GM21528 (cell line): ENCODE measurements around the gene GATC.

Experiments used
- ATAC-seq: cut with Tn5 transposase; IDR thresholded peaks from one replicate; pipeline ENCODE4 v1.9.1; 2021; ENCODE audit warnings: mild to moderate bottlenecking, moderate library complexity; ENCODE audit not compliant: unreplicated experiment, low FRiP score

The GATC gene

GRCh38 chr12:120445911-120446843 lies at the start of gene GATC, which contains the start of gene TRIAP1:
Gene GATC, plus strand, starts transcription at chr12:120446444. Its CDS starts 37 bp downstream, at chr12:120446481.
Gene TRIAP1, minus strand, starts transcription at chr12:120446384. Its CDS starts 12 bp downstream, at chr12:120446372.
- peak; percentile 88 for ATAC-seq

GRCh38 chr12:120397824-120398540 lies 48.3 kb upstream of the GATC start:
- no peak for ATAC-seq

- ATAC-seq: no peak
Observed at GRCh38 chr12:120399531-120399930, 46.7 kb upstream of the GATC start.

DNA sequence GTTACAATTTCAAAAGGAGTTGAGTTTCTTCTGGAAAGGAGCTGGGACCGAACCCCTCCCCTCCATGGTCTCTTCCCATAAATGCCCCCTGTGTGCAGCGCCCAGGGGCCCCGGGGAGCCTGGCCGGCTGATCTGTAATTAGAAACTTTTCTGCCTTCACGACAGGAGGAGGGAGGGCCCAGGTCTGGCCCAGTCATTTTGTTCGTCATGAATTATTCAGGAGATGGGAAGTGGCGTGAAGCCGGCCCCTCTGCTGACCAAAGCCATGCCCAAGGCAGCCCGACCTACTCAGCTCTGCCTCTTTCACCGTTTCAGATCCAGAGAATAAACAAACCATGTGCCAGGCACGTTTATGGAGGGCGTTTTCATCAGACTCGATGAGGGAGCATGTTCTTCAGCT lies 44.0 kb upstream of the GATC start:
- no peak for ATAC-seq

GRCh38 chr12:120403869-120404268 lies 42.4 kb upstream of the GATC start:
- ATAC-seq: no peak

- ATAC-seq: no peak
Observed at GRCh38 chr12:120404271-120404670, 42.0 kb upstream of the GATC start.

DNA sequence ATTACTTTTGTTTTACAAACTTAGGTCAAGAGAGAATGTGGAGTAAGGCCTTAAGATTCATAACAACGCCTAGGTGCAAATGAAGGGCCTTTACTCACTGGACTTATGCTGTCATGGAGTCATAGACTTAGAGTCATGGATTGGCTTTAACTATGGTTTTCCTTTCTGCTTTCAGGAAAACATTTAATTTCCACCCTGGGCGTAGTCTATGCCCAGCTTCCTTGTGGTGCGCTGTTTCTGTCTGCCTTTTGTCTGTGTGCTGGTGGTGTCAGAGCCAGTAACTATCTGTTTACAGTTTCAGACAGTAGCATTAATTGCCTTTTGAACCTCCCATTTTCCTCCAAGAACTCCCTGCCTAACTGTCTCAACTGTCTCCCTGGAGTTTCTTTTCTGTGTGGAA lies 40.2 kb upstream of the GATC start:
- no peak for ATAC-seq

DNA sequence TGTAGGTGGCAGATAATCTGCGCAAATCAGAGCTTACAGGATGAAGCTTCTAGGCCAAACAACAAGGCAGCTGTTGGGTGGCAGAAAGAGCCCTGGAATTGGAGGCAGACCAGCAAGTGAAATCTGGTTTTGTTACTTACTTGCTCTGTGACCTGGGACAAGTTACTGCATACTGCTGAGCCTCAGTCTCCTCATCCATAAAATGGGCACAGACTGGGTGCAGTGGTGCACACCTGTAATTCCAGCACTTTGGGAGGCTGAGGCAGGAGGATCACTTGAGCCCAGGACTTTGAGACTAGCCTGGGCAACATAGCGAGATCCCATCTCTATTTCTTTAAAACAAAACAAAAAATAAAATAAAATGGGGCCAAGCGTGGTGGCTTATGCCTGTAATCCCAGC lies 39.7 kb upstream of the GATC start:
- no peak for ATAC-seq

- no peak for ATAC-seq
Observed at GRCh38 chr12:120408771-120409170, 37.5 kb upstream of the GATC start.

- no peak for ATAC-seq
Observed at GRCh38 chr12:120412421-120412820, 33.8 kb upstream of the GATC start.

DNA sequence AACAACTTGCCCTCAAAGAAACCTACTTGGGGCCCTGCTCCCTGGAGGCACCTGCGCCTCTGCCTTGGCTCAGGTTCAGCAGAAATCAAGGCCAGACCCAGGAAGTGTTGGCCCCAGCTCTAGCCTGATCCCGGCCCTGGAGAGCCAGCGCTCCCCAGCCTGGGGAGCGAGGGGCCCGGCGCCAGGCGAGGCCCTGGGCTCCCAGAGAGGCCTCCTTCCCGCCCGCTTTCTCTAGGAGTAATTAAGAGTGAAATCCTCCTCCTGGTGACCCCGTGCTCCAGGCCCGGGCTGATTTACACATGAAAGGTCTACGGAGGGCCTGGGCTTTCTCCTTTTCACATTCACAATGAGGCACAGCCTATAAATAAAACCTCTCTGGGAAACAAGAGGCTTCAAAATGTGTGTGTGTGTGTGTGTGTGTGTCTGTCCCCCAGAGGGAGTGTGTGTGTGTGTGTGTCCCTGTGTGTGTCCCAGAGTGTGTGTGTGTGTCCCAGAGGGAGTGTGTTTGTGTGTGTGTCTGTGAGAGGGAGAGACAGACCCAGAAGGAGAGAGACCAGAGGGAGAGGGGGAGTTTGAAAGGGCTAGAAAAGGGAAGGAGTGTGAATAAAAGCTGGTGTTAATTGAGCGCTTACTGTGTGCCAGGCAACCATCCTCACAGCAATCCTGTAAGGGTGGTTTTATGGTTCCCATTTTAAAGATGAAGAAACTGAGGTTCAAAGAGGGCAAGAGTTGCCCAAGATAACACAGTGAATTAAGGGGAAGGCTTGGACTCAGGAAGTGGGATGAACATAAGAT lies 32.1 kb upstream of the GATC start:
- ATAC-seq: no peak

DNA sequence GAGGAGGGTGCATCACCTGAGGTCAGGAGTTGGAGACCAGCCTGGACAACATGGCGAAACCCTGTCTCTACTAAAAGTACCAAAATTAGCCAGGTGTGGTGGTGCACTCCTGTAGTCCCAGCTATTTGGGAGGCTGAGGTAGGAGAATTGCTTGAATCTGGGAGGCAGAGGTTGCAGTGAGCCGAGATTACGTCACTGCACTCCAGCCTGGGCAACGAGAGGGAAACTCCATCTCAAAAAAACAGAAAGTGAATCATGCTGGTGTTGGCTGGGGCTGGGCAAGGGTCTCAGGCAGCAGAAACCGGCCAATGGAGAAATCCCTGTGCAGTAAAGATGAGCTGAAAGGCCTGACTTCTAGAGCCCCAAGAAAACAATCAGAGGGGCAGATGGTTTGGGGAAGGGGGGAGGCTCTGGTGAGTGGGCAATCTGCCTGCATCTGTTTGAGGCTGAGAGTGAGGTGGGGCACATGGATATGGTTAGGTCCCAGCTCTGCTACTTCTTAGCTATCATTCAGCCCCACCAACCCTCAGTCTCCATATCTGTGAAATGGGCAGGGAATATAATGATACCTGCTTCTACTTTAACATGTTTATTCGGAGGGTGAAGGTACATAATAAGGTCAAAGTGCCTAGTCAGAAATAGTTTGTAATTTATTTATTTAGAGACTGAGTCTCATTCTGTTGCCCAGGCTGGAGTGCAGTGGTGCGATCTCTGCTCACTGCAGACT lies 29.6 kb upstream of the GATC start:
- no peak for ATAC-seq

- ATAC-seq: no peak
Observed at GRCh38 chr12:120417917-120418580, 28.2 kb upstream of the GATC start.

GRCh38 chr12:120421701-120422100 lies 24.5 kb upstream of the GATC start:
- no peak for ATAC-seq

GRCh38 chr12:120422892-120423456 lies 23.3 kb upstream of the GATC start:
- no peak for ATAC-seq

DNA sequence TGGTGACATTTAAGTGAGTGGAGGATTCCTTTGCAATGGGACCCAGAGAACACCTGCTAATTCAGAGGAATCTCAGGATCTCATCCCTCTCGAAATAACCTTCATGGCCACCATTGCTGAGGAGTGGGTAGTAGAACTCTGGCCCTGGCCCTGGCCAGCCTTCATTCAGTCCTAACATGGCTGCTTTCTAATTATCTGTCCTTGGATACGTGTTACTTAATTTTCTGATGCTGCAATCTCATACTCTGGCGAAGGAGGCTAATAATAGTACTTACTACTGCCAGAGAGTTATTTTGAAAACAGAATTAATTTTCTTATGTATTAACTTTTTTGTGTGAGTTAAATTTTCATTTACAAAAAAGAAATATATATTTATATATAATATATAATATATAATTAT lies 20.4 kb upstream of the GATC start:
- ATAC-seq: no peak

DNA sequence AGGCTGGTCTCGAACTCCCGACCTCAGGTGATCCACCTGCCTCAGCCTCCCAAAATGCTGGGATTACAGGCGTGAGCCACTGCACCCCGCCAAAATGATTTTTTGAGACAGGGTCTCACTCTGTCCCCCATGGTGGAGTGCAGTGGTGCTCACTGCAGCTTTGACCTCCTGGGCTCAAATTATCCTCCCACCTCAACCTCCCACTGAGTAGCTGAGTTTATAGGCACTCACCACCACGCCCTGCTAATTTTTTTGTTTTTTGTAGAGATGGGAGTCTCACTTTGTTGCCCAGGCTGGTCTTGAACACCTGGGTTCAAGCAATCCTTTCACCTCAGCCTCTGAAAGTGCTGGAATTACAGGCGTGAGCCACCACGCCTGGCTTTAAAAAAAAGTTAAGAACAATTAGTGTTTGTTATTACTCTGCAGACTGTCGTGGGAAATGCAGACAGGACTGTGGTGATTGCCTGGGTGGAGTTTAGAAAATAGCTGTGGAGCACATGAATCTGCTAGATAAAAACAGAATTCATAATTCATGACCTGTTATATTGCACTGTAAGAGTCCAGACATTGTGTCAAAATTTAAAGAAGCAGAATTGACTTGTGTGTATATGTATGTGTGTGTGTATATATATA lies 17.5 kb upstream of the GATC start:
- ATAC-seq: no peak

GRCh38 chr12:120429368-120429767 lies 16.9 kb upstream of the GATC start:
- no peak for ATAC-seq
